CD4-positive, alpha-beta T cell (primary cell): ENCODE measurements around the gene FAM210B. TPM values are rescaled to one million over a fixed set of nuclear protein-coding genes. Genes with fewer than 3 reads are reported as not detected.

Experiments
- ATAC-seq: fragments of 200-7000 bp; cut with Tn5 transposase; one replicate; pipeline ENCODE4 v1.10.0; 2022; ENCODE audit warnings: mild to moderate bottlenecking; ENCODE audit not compliant: poor library complexity
- CTCF ChIA-PET: fragments of 350-600 bp; sonication (Branson Sonifier 250); formaldehyde crosslinking; loops from one replicate; lab custom pipeline; 2021; ENCODE audit warnings: antibody characterized with exemption, inconsistent platforms; lab: Charles Lee
- POLR2A ChIA-PET: fragments of 350-600 bp; sonication (Branson Sonifier 250); formaldehyde crosslinking; loops from one replicate; lab custom pipeline; 2021; ENCODE audit warnings: antibody characterized with exemption, inconsistent platforms; lab: Charles Lee
- DNase-seq, 14 experiments: peaks; one replicate each; pipeline ENCODE4 v3.0.0-alpha.2; 2013 to 2020; ENCODE audit warnings: mixed read lengths in 2 of 14
- H3K27ac ChIP-seq, 2 donors: one replicate each; pipeline versions ENCODE4 v1.5.1 to v1.7.0; 2013; ENCODE audit warnings: low read length in 2 of 2, low read depth in 1 of 2, mild to moderate bottlenecking in 1 of 2
- H3K27me3 ChIP-seq, 2 experiments: 1 replicate in 1 of 2; 2 replicates in 1 of 2; pipeline versions ENCODE4 v1.6.1 to v1.7.0; 2013; ENCODE audit warnings: low read length in 2 of 2, control low read depth in 1 of 2, mild to moderate bottlenecking in 1 of 2, moderate library complexity in 1 of 2; ENCODE audit not compliant: insufficient read depth in 2 of 2, control insufficient read depth in 1 of 2
- H3K36me3 ChIP-seq: one replicate; pipeline ENCODE4 v1.6.1; 2013; ENCODE audit warnings: low read length, control low read depth; ENCODE audit not compliant: insufficient read depth
- H3K4me1 ChIP-seq: one replicate; pipeline ENCODE4 v1.6.1; 2013; ENCODE audit warnings: low read length, control low read depth; ENCODE audit not compliant: insufficient read depth
- H3K4me3 ChIP-seq: one replicate; pipeline ENCODE4 v1.5.1; 2013; ENCODE audit warnings: mild to moderate bottlenecking, low read length, moderate library complexity
- H3K9me3 ChIP-seq, 2 experiments: 1 replicate in 1 of 2; 2 replicates in 1 of 2; pipeline versions ENCODE4 v1.6.1 to v1.7.0; 2013; ENCODE audit warnings: low read length in 2 of 2, mild to moderate bottlenecking in 2 of 2, control low read depth in 1 of 2, moderate library complexity in 1 of 2; ENCODE audit not compliant: control insufficient read depth in 1 of 2, insufficient read depth in 1 of 2
- H3K27ac Mint-ChIP-seq: one replicate; pipeline ENCODE4 v1.8.0; 2020; ENCODE audit warnings: mixed read lengths
- H3K27me3 Mint-ChIP-seq: one replicate; pipeline ENCODE4 v1.8.0; 2021; ENCODE audit warnings: mixed read lengths
- H3K36me3 Mint-ChIP-seq: one replicate; pipeline ENCODE4 v1.8.0; 2021; ENCODE audit warnings: low read depth, mixed read lengths
- H3K4me1 Mint-ChIP-seq: one replicate; pipeline ENCODE4 v1.8.0; 2021; ENCODE audit warnings: low read depth, mixed read lengths
- H3K4me3 Mint-ChIP-seq: one replicate; pipeline ENCODE4 v1.8.0; 2020; ENCODE audit warnings: mild to moderate bottlenecking, mixed read lengths
- H3K9me3 Mint-ChIP-seq: one replicate; pipeline ENCODE4 v1.8.0; 2020; ENCODE audit warnings: mixed read lengths
- intact Hi-C, 2 experiments: fragments of 100-400 bp; cut with DNase I in 1 of 2; cut with micrococcal nuclease in 1 of 2; formaldehyde crosslinking; loops; one replicate each; pipeline versions ENCODE4 v1.15.1 to v1.9.0; 2023 to 2025; cut with DNase I, micrococcal nuclease
- total RNA-seq, 174 experiments: library from RNA in 2 of 174; stranded (reverse) in 2 of 174; gene quantifications; one replicate each; pipeline ENCODE4 v1.2.3 and lab custom pipeline; 2021 to 2026
- TF ChIP-seq, protein P1 (sequence below): fragments of 200-600 bp; IDR thresholded peaks from one replicate; pipeline ENCODE4 v1.8.0; 2022; ENCODE audit warnings: antibody characterized with exemption, mild to moderate bottlenecking

FAM210B gene
- total RNA-seq, 2 experiments from 2014 or later, result 14.4 to 14.7 TPM

DNA sequence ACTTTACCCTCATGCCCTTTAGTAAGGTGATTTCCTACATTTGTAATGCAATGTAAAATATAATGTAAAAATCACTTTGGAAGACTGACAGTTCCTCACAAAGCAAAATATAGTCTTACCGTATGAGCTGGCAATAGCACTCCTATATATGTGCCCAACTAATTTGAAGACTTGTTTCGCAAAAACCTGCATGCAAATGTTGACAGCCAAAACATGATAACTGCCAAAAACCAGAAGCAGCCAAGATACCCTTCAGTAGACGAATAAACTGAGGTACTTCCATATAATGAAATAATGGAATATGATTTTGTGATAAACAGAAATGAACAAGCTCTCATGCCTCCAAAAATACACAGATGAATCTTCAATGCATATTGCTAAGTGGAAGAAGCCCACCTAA is 19.6 kb downstream of the FAM210B start:
- Mint-ChIP-seq H3K36me3 (no peaks in the 10 kb centered on the region), H3K27ac (no peak overlapping the region), H3K4me3 (no peak overlapping the region), H3K4me1 (no peaks in the 10 kb centered on the region), H3K27me3 (no peaks in the 10 kb centered on the region), H3K9me3 (no peaks in the 10 kb centered on the region)
- no peak overlapping the region for H3K27ac ChIP-seq
- no peaks in the 10 kb centered on the region for H3K36me3 ChIP-seq
- TF ChIP-seq, protein P1, sequence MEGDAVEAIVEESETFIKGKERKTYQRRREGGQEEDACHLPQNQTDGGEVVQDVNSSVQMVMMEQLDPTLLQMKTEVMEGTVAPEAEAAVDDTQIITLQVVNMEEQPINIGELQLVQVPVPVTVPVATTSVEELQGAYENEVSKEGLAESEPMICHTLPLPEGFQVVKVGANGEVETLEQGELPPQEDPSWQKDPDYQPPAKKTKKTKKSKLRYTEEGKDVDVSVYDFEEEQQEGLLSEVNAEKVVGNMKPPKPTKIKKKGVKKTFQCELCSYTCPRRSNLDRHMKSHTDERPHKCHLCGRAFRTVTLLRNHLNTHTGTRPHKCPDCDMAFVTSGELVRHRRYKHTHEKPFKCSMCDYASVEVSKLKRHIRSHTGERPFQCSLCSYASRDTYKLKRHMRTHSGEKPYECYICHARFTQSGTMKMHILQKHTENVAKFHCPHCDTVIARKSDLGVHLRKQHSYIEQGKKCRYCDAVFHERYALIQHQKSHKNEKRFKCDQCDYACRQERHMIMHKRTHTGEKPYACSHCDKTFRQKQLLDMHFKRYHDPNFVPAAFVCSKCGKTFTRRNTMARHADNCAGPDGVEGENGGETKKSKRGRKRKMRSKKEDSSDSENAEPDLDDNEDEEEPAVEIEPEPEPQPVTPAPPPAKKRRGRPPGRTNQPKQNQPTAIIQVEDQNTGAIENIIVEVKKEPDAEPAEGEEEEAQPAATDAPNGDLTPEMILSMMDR, result no peak
- ChIA-PET CTCF (interaction anchor here (0.6 kb wide), 1 partner anchor 35 kb away, joined by 3 read pairs; no protein-coding TSS in a partner anchor), POLR2A (interaction anchor here (0.8 kb wide), 1 partner anchor 20 kb away, joined by 3 read pairs; the partner anchor contains the start of gene FAM210B)
- DNase-seq (no peak), ATAC-seq (no peak)
- no peak overlapping the region for H3K4me3 ChIP-seq
- H3K9me3 ChIP-seq, result no peaks in the 10 kb centered on the region
- no peaks in the 10 kb centered on the region for H3K27me3 ChIP-seq
- intact Hi-C loops, result no loop called here
- H3K4me1 ChIP-seq, result no peaks in the 10 kb centered on the region

DNA sequence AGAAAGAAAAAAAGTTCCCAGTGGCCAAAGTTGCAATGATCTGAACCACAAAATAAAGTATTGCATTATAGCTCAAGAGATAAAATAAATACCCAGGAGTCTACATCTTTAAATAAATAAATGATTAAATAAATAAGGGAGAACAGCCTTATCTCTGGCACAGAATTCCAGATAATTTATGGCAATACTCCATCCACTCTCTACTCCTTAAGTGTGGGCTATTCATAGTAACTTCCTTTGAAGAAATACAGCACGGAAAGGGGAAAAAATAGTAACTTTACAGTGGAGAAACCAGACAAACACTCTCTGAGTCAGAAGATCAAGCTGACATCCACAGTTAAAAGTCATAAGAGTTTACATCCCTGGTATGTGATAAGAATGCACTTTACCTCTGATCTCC is 21.6 kb downstream of the FAM210B start:
- ChIA-PET CTCF (no interaction called here), POLR2A (interaction anchor here (1.6 kb wide), 1 partner anchor 11 kb away, joined by 4 read pairs; the partner anchor contains the start of gene AURKA)
- Histone ChIP-seq H3K4me3 (no peak overlapping the region), H3K9me3 (no peaks in the 10 kb centered on the region), H3K27me3 (no peaks in the 10 kb centered on the region), H3K36me3 (no peaks in the 10 kb centered on the region), H3K27ac (no peak overlapping the region), H3K4me1 (no peaks in the 10 kb centered on the region)
- Mint-ChIP-seq H3K9me3 (no peaks in the 10 kb centered on the region), H3K36me3 (no peaks in the 10 kb centered on the region), H3K27ac (no peak overlapping the region), H3K4me1 (no peaks in the 10 kb centered on the region), H3K27me3 (no peaks in the 10 kb centered on the region), H3K4me3 (no peak overlapping the region)
- DNase-seq (no peak), ATAC-seq (no peak)
- intact Hi-C loops, result no loop called here
- TF ChIP-seq, protein P1, result no peak

DNA sequence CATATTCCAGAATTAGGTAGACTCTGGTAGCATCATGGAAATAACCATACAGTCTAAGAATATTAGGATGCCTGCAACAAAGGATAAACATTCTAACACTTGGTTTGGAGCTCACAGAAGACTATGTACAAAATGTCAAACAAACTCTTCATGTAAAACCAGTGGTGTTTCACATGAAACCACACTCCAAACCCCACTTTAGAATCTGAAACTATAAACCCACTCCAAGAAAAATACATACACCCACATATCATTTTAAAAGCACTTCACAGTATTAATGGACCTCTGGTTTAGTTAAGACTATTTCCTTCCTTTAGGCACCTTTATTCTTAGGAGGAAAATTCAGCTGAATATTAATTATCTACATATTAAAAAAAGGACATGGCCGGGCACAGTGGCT is 22.7 kb downstream of the FAM210B start:
- Histone ChIP-seq H3K27me3 (no peaks in the 10 kb centered on the region), H3K4me3 (no peak overlapping the region), H3K9me3 (no peaks in the 10 kb centered on the region), H3K4me1 (no peaks in the 10 kb centered on the region), H3K36me3 (peaks cover 3% of the 10 kb centered on the region), H3K27ac (no peak overlapping the region)
- ChIA-PET POLR2A (interaction anchor here (0.7 to 1.6 kb wide), 2 partner anchors 10 to 23 kb away, joined by 3 to 4 read pairs; partner anchors contain the start of genes AURKA and FAM210B), CTCF (no interaction called here)
- Mint-ChIP-seq H3K27ac (no peak overlapping the region), H3K27me3 (no peaks in the 10 kb centered on the region), H3K4me3 (no peak overlapping the region), H3K9me3 (no peaks in the 10 kb centered on the region), H3K4me1 (no peaks in the 10 kb centered on the region), H3K36me3 (no peaks in the 10 kb centered on the region)
- intact Hi-C loops, result no loop called here
- TF ChIP-seq, protein P1, result no peak
- DNase-seq (no peak), ATAC-seq (no peak)
